ENCODE results near the gene BMP10.
A peak's percentile ranks its signal among the peaks of the same experiment; 100 is the strongest.
"Not testable (repeated sequence)": the region's sequence is repeated elsewhere in the genome, so short reads cannot be mapped to it uniquely, and the experiment has no call there.

BMP10 gene

DNA sequence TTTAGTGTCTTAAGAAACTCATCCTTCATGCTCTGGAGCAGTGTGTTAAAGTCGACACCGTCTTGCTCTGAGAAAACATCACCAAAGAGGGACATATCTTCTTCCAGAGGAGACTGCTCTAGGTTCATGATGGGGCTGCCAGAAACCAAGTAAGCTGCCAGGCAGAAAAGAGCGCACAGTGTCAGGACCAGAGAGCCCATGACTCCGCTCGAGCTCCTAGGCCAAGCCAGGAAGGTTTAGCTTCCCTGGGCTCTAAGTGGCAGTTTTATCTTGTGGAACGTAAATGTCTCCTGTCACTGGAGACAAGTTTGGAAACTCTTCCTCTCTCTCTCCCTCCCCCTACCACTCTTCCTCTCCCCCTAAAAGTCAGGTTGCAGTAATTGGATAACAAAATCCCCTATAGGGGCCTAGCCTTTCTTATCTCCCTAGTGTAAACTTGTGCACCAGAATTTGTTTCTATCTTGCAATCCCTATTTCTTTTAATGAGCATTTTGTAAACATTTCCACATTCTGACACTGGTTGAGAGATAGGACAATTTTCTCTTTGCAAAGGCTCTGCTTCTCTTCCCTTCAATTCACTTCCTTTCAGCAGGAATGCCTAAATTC lies at the start of gene BMP10:
TSS of gene BMP10 (minus strand) at position 239 of the 606 bp plus-strand sequence. CDS start at position 200, 39 bp downstream.
- no peak for DNase-seq (ENCODE audit: low spot score)

GRCh38 chr2:68920481-68921170 lies 49.4 kb upstream of the BMP10 start:
- DNase-seq (ENCODE audit: low spot score) = no peak

DNA sequence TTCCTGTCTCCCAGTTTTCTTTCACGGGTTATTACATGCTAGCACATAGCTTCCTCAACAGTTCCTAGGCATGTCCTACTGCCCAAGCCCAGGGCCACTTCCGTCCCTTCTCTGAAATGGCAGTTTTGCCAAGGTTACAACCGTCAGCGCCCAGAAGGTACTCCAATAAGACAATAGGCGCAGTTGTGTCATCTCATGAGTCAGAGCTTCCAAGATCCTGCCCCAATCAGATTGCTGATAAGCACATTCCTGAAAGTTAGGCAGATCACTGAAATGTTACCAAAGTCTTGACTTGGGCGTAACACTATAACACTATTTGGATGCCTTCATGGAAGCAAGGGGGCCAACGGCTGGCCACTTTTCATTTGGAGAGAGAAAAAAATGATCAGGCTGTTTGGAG lies 47.3 kb upstream of the BMP10 start:
- no peak for DNase-seq (ENCODE audit: low spot score)

GRCh38 chr2:68917034-68917718 lies 46.0 kb upstream of the BMP10 start:
- DNase-seq (ENCODE audit: low spot score) = no peak

DNA sequence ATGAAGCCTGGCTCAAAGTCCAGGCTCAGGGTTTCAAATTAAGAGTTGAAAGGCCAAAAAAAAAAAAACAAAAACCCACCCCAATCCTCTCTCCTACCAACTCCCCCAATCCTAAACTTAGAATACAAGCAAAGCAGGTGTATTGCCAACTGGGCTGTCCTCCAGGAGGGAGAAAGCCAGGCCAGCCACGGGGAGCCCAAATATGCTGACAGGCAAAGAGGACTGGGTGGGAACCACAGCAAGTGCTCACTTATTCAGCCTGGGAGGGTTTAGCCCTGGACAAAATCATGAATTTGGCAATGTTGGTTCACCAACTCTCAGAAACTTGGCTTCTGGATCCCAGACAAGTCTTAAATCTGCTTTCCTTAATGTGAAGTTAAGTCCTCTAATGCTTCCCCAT lies 45.0 kb upstream of the BMP10 start:
- no peak for DNase-seq (ENCODE audit: low spot score)

DNA sequence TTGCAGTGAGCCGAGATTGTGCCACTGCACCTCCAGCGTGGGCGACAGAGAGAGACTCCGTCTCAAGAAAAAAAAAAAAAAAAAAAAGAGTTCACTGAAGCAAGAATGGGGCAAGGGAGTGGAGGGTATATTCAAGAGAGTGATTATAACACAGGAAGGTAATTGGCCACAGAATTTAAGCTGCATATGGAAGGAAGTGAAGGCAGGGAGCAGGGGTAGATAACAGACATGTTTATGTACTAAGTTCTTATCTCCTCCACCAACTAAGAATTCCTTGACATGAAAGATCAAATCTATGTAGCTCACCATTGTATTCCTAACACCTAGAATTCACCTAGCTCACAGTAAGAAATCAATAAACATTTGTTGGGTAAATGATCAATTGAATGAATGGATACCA lies 44.2 kb upstream of the BMP10 start:
- no peak for DNase-seq (ENCODE audit: low spot score)

GRCh38 chr2:68913359-68913758 lies 42.2 kb upstream of the BMP10 start:
- DNase-seq (ENCODE audit: low spot score) = no peak

DNA sequence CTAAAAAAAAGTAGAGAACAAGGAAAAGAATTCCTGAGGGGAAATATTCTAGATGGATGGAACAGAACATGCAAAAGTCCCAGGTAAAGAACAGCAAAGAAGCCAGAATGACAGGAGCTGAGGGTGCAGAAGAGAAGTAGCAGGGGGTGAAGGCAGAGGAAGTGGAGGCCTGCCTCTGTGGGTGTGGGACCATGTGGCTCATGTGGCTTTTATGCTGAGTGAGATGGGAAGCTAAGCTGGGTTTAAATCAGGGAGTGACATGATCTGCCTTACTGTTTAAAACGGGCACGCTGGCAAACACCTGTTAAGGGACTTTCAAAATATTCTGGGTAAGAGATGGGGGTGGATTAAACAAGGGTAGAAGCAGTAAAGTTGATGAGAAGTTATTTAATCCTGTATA lies 41.5 kb upstream of the BMP10 start:
- DNase-seq (ENCODE audit: low spot score) = no peak

- no peak for DNase-seq (ENCODE audit: low spot score)
Measured at GRCh38 chr2:68912111-68912510, 40.9 kb upstream of the BMP10 start.

- DNase-seq (ENCODE audit: low spot score) = no peak
Measured at GRCh38 chr2:68911709-68912108, 40.5 kb upstream of the BMP10 start.

DNA sequence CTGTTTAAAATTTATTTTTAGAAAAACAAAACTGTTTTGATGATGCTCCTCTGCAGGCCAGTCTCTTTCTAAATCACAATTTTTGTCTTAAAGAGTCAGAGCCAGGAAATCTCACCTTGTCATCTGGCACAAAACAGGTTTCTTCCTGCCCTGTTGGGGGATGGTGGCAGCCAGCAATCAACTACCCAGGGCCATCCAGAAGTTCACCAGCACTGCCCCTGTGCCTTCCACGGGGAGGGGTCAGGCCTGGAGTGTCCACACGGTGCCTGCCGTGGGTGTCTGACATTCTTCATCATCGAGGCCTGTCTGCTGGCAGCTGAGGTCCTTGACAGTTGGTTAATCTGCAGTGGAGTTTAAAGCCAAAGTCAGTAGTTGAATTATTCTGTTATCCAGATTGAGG lies 40.0 kb upstream of the BMP10 start:
- no peak for DNase-seq (ENCODE audit: low spot score)

DNA sequence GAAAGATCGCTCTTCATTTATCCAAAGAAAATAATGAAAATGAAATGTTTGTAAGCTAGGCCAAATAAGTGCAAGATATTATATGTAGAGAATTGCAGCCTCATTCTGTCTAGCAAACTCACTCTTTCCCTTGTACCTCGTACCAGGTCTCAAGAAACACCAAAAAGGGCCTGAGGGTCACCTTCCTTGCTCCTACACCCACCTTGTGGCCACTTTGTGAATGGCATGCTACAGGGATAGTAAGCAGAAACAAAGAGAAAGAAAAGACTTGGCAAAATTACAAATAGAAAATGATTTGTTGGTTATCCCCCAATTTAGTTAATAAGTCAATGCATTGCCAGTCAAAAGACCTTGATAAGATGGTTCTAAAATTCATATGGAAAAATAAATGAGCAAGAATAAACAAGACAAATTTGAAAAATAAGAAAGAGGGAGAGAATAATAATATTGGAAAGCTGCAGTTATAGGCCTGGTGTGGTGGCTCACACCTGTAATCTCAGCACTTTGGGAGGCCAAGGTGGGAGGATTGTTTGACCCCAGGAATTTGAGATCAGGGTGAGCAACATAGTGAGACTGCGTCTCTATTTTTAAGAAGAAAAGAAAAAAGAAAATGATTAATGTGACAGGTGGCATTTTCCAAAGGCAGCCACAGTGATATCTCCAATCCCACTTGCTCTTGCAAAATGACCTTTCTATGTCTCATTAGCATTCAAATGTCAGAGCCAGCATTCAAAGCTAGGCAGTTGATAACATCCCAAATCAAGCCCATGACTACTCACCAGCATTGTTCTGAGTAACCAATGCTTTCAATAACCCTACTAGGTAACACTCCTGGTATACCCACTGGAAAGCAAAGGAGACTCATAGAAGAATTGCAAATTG lies 38.8 kb upstream of the BMP10 start:
- DNase-seq (ENCODE audit: low spot score) = peak; percentile 77

- peak; percentile 20 for DNase-seq (ENCODE audit: low spot score)
Measured at GRCh38 chr2:68908392-68908970, 37.3 kb upstream of the BMP10 start.

DNA sequence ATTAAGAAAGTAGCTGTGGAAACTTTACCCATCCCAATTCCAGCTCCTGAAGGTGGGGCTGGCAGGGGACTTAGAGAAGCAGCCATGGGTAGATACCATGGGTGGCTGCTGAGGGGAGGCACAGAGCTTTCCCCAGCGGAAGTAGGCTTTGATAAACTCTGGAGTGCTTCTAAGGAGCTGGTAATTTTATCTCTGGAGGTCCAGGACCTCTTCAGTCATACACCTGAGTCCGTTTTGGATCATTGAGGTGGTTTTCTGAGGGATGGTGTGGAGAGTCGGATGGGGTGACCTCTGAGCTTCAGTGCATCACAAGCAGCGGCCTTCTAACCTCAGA lies 36.7 kb upstream of the BMP10 start:
- DNase-seq (ENCODE audit: low spot score) = no peak

DNA sequence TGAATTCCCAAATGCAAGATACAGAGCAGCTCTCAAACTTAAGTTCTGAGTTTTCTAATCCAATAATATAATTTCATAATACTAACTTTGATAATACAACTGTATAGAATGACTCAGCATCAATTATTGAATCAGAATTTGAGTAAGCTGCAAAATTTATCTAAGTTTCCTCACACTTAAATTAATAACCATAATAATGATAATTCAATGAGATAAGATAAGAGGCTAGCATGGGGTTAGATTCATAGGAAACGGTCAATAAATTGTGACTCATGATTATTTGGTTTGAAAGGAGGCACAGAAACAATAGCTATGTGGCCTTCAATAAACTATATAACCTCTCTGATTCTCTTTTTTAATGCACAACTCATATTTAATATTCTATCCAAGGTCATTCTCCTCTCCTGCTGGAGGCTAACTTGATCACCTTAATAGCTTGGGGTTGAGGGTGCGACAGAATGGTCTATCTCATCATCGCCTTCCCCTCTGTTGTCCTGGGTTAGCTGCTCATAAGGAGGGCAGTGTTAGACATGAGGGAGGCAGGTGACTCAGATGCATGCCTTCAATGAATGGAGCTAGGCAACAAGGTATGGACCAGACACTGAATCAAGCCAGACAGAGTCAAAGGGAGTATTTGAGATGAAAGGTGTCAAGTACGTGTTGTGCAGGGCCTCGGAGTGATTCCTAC lies 36.2 kb upstream of the BMP10 start:
- no peak for DNase-seq (ENCODE audit: low spot score)

GRCh38 chr2:68906716-68907115 lies 35.5 kb upstream of the BMP10 start:
- DNase-seq (ENCODE audit: low spot score) = no peak

DNA sequence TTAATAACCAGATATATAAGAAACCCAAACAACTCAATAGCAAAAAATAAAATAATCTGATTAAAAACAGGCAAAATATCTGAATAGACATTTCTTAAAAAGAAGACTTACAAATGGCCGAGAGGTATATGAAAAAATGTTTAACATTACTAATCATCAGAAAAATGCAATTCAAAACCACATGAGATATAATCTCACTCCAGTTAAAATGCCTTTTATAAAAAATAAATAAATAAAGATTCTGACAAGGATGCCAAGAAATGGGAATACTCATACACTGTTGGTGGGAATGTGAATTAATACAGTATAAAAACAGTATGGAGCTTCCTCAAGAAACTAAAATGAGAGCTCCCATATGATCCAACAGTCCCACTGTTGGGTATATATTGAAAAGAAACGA lies 33.9 kb upstream of the BMP10 start:
- no peak for DNase-seq (ENCODE audit: low spot score)

DNA sequence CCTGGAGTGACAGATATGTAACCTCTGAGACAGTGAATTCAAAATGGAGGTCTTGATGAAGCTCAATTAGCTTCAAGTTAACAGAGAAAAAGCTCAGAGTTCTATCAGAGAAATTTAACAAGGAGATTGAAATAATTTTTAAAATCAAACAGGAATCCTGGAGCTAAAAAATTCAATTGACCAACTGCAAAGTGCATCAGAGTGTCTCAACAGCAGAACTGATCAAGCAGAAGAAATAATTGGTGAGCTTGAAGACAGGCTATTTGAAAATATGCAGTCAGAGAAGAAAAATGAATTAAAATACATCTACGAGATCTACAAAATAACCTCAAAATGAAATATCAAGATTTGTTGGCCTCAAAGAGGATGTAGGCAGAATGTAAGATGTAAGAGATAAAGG lies 30.4 kb upstream of the BMP10 start:
- no peak for DNase-seq (ENCODE audit: low spot score)

DNA sequence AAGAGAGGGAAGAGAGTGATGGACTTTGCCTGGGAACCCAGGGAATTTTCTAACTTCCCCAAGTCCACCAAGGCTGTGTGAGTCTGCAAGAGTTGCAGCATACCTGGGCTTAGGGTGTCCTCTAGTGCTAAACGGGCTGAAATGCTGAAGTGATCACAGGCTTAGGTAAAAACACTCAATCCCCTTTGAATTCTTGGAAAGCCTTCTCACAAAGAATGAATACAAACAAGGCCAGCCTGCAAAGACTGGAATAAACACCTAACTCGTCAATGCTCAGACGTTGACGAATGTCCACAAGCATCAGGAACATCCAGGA lies 30.0 kb upstream of the BMP10 start:
- no peak for DNase-seq (ENCODE audit: low spot score)

DNA sequence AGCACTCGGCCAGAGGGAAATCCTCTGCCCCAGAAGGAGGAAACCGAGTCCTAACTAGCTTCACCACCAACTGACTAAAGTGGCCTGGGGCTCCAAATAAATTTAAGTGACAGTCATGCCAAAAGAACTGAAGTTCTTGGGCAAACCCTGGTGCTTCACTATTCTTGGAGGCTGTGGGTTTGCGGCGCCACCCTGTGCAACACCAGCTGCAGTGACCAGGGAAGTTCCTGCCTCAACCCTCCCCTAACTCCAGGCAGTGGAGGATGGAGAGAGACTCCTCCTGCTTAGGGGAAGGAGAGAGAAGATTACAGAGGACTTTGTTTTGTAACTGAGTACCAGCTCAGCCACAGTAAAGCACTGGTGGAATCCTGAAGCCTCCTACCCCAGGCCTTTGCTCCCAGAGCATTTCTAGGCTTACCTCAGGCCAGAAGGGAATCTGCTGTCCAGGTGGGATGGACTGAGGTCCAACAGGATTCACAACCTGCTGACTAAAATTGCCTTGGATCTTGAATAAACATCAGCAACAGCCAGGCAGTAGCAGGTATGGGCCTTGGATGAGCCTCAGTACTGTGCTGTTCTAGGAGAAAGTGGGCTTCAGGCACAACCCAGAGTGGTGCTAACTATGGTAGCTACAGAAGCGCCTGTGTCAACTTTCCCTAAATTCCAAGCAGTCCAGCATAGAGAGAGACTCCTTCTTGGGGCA lies 29.4 kb upstream of the BMP10 start:
- no peak for DNase-seq (ENCODE audit: low spot score)

- DNase-seq (ENCODE audit: low spot score) = not testable (repeated sequence)
Measured at GRCh38 chr2:68895981-68896380, 24.8 kb upstream of the BMP10 start.
